ENCODE results near the gene MTUS2. TPM values are rescaled to one million over a fixed set of nuclear protein-coding genes. Genes with fewer than 3 reads are reported as not detected.
A peak's percentile ranks its signal among the peaks of the same experiment; 100 is the strongest.

MTUS2 gene
- polyA plus RNA-seq, 6 donors from 2014 or later = 0.06 TPM; not detected in 5

- Mint-ChIP-seq H3K4me1 (no peaks in the 10 kb centered on the region), H3K36me3 (peaks cover 10 to 16% of the 10 kb centered on the region in 2 donors), H3K4me3 (peak overlapping the region in 1 of 8 donors; percentile 2), H3K9me3 (no peaks in the 10 kb centered on the region), H3K27me3 (no peaks in the 10 kb centered on the region), H3K27ac (peak overlapping the region in 1 of 6 donors; percentile 82)
- DNase-seq (no peak), ATAC-seq (ENCODE audit: low read depth in 2 of 2) (no peak)
Observed at GRCh38 chr13:29513981-29514719, 694.0 kb downstream of the MTUS2 start.

- no peak overlapping the region for H3K4me3 Mint-ChIP-seq
- no peaks in the 10 kb centered on the region for H3K4me1 Mint-ChIP-seq
- DNase-seq (no peak), ATAC-seq (ENCODE audit: low read depth in 2 of 2) (no peak)
- H3K36me3 Mint-ChIP-seq = peaks cover 10 to 19% of the 10 kb centered on the region in 2 donors
- H3K9me3 Mint-ChIP-seq = no peaks in the 10 kb centered on the region
- H3K27ac Mint-ChIP-seq = no peak overlapping the region
- no peaks in the 10 kb centered on the region for H3K27me3 Mint-ChIP-seq
Observed at GRCh38 chr13:29514720-29515310, 694.7 kb downstream of the MTUS2 start.

- Mint-ChIP-seq H3K36me3 (peaks cover 10 to 24% of the 10 kb centered on the region in 2 donors), H3K4me3 (no peak overlapping the region), H3K9me3 (no peaks in the 10 kb centered on the region), H3K4me1 (no peaks in the 10 kb centered on the region), H3K27me3 (no peaks in the 10 kb centered on the region), H3K27ac (no peak overlapping the region)
- ATAC-seq (ENCODE audit: low read depth in 2 of 2) = no peak
- no peak for DNase-seq
Observed at GRCh38 chr13:29515372-29515771, 695.2 kb downstream of the MTUS2 start.

GRCh38 chr13:29516012-29516411 lies 695.9 kb downstream of the MTUS2 start:
- Mint-ChIP-seq H3K4me3 (no peak overlapping the region), H3K27ac (peak overlapping the region in 1 of 6 donors; percentile 42), H3K27me3 (no peaks in the 10 kb centered on the region), H3K9me3 (no peaks in the 10 kb centered on the region), H3K4me1 (no peaks in the 10 kb centered on the region), H3K36me3 (peaks cover 10 to 24% of the 10 kb centered on the region in 2 donors)
- DNase-seq (no peak), ATAC-seq (ENCODE audit: low read depth in 2 of 2) (no peak)

- no peak for ATAC-seq (ENCODE audit: low read depth in 2 of 2)
Observed at GRCh38 chr13:29516880-29517279, 696.7 kb downstream of the MTUS2 start.

GRCh38 chr13:29519921-29520320 lies 699.8 kb downstream of the MTUS2 start:
- H3K9me3 Mint-ChIP-seq = no peaks in the 10 kb centered on the region
- no peaks in the 10 kb centered on the region for H3K4me1 Mint-ChIP-seq
- peaks cover 22 to 32% of the 10 kb centered on the region in 2 donors for H3K36me3 Mint-ChIP-seq
- ATAC-seq (ENCODE audit: low read depth in 2 of 2) = no peak
- no peaks in the 10 kb centered on the region for H3K27me3 Mint-ChIP-seq
- H3K4me3 Mint-ChIP-seq = no peak overlapping the region
- no peak for DNase-seq
- peak overlapping the region in 3 of 6 donors; percentile 0 to 16 (median 11) for H3K27ac Mint-ChIP-seq

More at GRCh38 chr13:29516880-29517279, 696.7 kb downstream of the MTUS2 start:
- no peak overlapping the region for H3K27ac Mint-ChIP-seq
- no peaks in the 10 kb centered on the region for H3K4me1 Mint-ChIP-seq
- H3K27me3 Mint-ChIP-seq = no peaks in the 10 kb centered on the region
- no peak for DNase-seq
- peaks cover 11 to 24% of the 10 kb centered on the region in 2 donors for H3K36me3 Mint-ChIP-seq
- no peak overlapping the region for H3K4me3 Mint-ChIP-seq
- H3K9me3 Mint-ChIP-seq = no peaks in the 10 kb centered on the region

- no peak for ATAC-seq (ENCODE audit: low read depth in 2 of 2)
- Mint-ChIP-seq H3K9me3 (no peaks in the 10 kb centered on the region), H3K27ac (peak overlapping the region in 1 of 6 donors; percentile 9), H3K4me3 (no peak overlapping the region), H3K36me3 (peaks cover 22 to 31% of the 10 kb centered on the region in 2 donors), H3K4me1 (peaks cover 0 to 5% (median 0%) of the 10 kb centered on the region in 3 donors), H3K27me3 (no peaks in the 10 kb centered on the region)
- no peak for DNase-seq
Observed at GRCh38 chr13:29520671-29521070, 700.5 kb downstream of the MTUS2 start.

GRCh38 chr13:29521336-29521735 lies 701.2 kb downstream of the MTUS2 start:
- Mint-ChIP-seq H3K27me3 (no peaks in the 10 kb centered on the region), H3K4me1 (peaks cover 0 to 5% (median 0%) of the 10 kb centered on the region in 3 donors), H3K27ac (peak overlapping the region in 1 of 6 donors; percentile 9), H3K36me3 (peaks cover 22 to 27% of the 10 kb centered on the region in 2 donors), H3K9me3 (no peaks in the 10 kb centered on the region), H3K4me3 (no peak overlapping the region)
- DNase-seq (no peak), ATAC-seq (ENCODE audit: low read depth in 2 of 2) (no peak)

GRCh38 chr13:29522044-29522685 lies 702.0 kb downstream of the MTUS2 start:
- ATAC-seq (ENCODE audit: low read depth in 2 of 2) (no peak), DNase-seq (no peak)
- peaks cover 0 to 5% (median 0%) of the 10 kb centered on the region in 3 donors for H3K4me1 Mint-ChIP-seq
- H3K4me3 Mint-ChIP-seq = no peak overlapping the region
- H3K27ac Mint-ChIP-seq = no peak overlapping the region
- peaks cover 20 to 25% of the 10 kb centered on the region in 2 donors for H3K36me3 Mint-ChIP-seq
- no peaks in the 10 kb centered on the region for H3K9me3 Mint-ChIP-seq
- H3K27me3 Mint-ChIP-seq = no peaks in the 10 kb centered on the region

GRCh38 chr13:29523199-29523961 lies 703.2 kb downstream of the MTUS2 start:
- ATAC-seq (ENCODE audit: low read depth in 2 of 2) = no peak
- no peak for DNase-seq
- peaks cover 15 to 22% of the 10 kb centered on the region in 2 donors for H3K36me3 Mint-ChIP-seq
- H3K27ac Mint-ChIP-seq = no peak overlapping the region
- H3K4me1 Mint-ChIP-seq = peaks cover 0 to 5% (median 0%) of the 10 kb centered on the region in 3 donors
- H3K4me3 Mint-ChIP-seq = no peak overlapping the region
- no peaks in the 10 kb centered on the region for H3K9me3 Mint-ChIP-seq
- H3K27me3 Mint-ChIP-seq = no peaks in the 10 kb centered on the region

- H3K27ac Mint-ChIP-seq = no peak overlapping the region
- ATAC-seq (ENCODE audit: low read depth in 2 of 2) (no peak), DNase-seq (no peak)
Observed at GRCh38 chr13:29524176-29524575, 704.0 kb downstream of the MTUS2 start.

GRCh38 chr13:29524641-29525040 lies 704.5 kb downstream of the MTUS2 start:
- no peak for DNase-seq
- Mint-ChIP-seq H3K4me1 (peaks cover 0 to 5% (median 3%) of the 10 kb centered on the region in 3 donors), H3K9me3 (no peaks in the 10 kb centered on the region), H3K4me3 (no peak overlapping the region), H3K27ac (peak overlapping the region in 1 of 6 donors; percentile 34), H3K36me3 (peaks cover 21 to 31% of the 10 kb centered on the region in 2 donors), H3K27me3 (no peaks in the 10 kb centered on the region)
- ATAC-seq (ENCODE audit: low read depth in 2 of 2) = no peak

More at GRCh38 chr13:29524176-29524575, 704.0 kb downstream of the MTUS2 start:
- no peak overlapping the region for H3K4me3 Mint-ChIP-seq
- no peaks in the 10 kb centered on the region for H3K27me3 Mint-ChIP-seq
- H3K4me1 Mint-ChIP-seq = peaks cover 0 to 5% (median under 1%) of the 10 kb centered on the region in 3 donors
- H3K36me3 Mint-ChIP-seq = peaks cover 18 to 26% of the 10 kb centered on the region in 2 donors
- H3K9me3 Mint-ChIP-seq = no peaks in the 10 kb centered on the region

- no peak overlapping the region for H3K4me3 Mint-ChIP-seq
- H3K36me3 Mint-ChIP-seq = peaks cover 18 to 42% of the 10 kb centered on the region in 2 donors
- no peak for ATAC-seq (ENCODE audit: low read depth in 2 of 2)
- H3K27me3 Mint-ChIP-seq = no peaks in the 10 kb centered on the region
- no peak for DNase-seq
- H3K4me1 Mint-ChIP-seq = peaks cover 0 to 5% (median 3%) of the 10 kb centered on the region in 3 donors
- H3K27ac Mint-ChIP-seq = no peak overlapping the region
- H3K9me3 Mint-ChIP-seq = no peaks in the 10 kb centered on the region
Observed at GRCh38 chr13:29525757-29526156, 705.6 kb downstream of the MTUS2 start.

Measured in naive B cell (primary cell).